ENCODE measurements around the gene IZUMO4.
A peak's percentile ranks its signal among the peaks of the same experiment; 100 is the strongest.

IZUMO4 gene

GRCh38 chr19:2062770-2063169 lies 33.9 kb upstream of the IZUMO4 start:
- Histone ChIP-seq H3K36me3 (ENCODE audit: control insufficient read depth, insufficient read depth, low read length) (no peaks in the 10 kb centered on the region), H3K4me3 (replicated peaks; ENCODE audit: low read depth, low read length) (no peak overlapping the region), H3K27me3 (replicated peaks; ENCODE audit: control insufficient read depth, insufficient read depth, low read length) (no peaks in the 10 kb centered on the region; the same call in 1 of the 2 replicates)
- no peak for DNase-seq (ENCODE audit: extremely low read depth, insufficient read length)
- TF ChIP-seq CTCF (IDR thresholded peaks at IDR 0.05; ENCODE audit: insufficient read depth, low read length, poor library complexity, severe bottlenecking): no peak

- no peaks in the 10 kb centered on the region; the same call in 1 of the 2 replicates for H3K27me3 ChIP-seq (replicated peaks; ENCODE audit: control insufficient read depth, insufficient read depth, low read length)
- H3K36me3 ChIP-seq (ENCODE audit: control insufficient read depth, insufficient read depth, low read length): no peaks in the 10 kb centered on the region
- H3K4me3 ChIP-seq (replicated peaks; ENCODE audit: low read depth, low read length): no peak overlapping the region
- no peak for DNase-seq (ENCODE audit: extremely low read depth, insufficient read length)
- no peak for TF ChIP-seq CTCF (IDR thresholded peaks at IDR 0.05; ENCODE audit: insufficient read depth, low read length, poor library complexity, severe bottlenecking)
Measured at GRCh38 chr19:2063824-2064223, 32.9 kb upstream of the IZUMO4 start.

GRCh38 chr19:2064395-2064787 lies 32.3 kb upstream of the IZUMO4 start:
- no peak for DNase-seq (ENCODE audit: extremely low read depth, insufficient read length)
- Histone ChIP-seq H3K27me3 (replicated peaks; ENCODE audit: control insufficient read depth, insufficient read depth, low read length) (no peaks in the 10 kb centered on the region; the same call in 1 of the 2 replicates), H3K4me3 (replicated peaks; ENCODE audit: low read depth, low read length) (no peak overlapping the region), H3K36me3 (ENCODE audit: control insufficient read depth, insufficient read depth, low read length) (no peaks in the 10 kb centered on the region)
- TF ChIP-seq CTCF (IDR thresholded peaks at IDR 0.05; ENCODE audit: insufficient read depth, low read length, poor library complexity, severe bottlenecking): no peak

- Histone ChIP-seq H3K27me3 (replicated peaks; ENCODE audit: control insufficient read depth, insufficient read depth, low read length) (no peaks in the 10 kb centered on the region; the same call in 1 of the 2 replicates), H3K36me3 (ENCODE audit: control insufficient read depth, insufficient read depth, low read length) (peaks cover 2% of the 10 kb centered on the region), H3K4me3 (replicated peaks; ENCODE audit: low read depth, low read length) (no peak overlapping the region)
- DNase-seq (ENCODE audit: extremely low read depth, insufficient read length): peak; percentile 24
- no peak for TF ChIP-seq CTCF (IDR thresholded peaks at IDR 0.05; ENCODE audit: insufficient read depth, low read length, poor library complexity, severe bottlenecking)
Measured at GRCh38 chr19:2064788-2065524, 31.8 kb upstream of the IZUMO4 start.

GRCh38 chr19:2070436-2070827 lies 26.3 kb upstream of the IZUMO4 start:
- Histone ChIP-seq H3K4me3 (replicated peaks; ENCODE audit: low read depth, low read length) (no peak overlapping the region), H3K27me3 (replicated peaks; ENCODE audit: control insufficient read depth, insufficient read depth, low read length) (no peaks in the 10 kb centered on the region), H3K36me3 (ENCODE audit: control insufficient read depth, insufficient read depth, low read length) (peaks cover 26% of the 10 kb centered on the region)
- DNase-seq (ENCODE audit: extremely low read depth, insufficient read length): no peak
- no peak for TF ChIP-seq CTCF (IDR thresholded peaks at IDR 0.05; ENCODE audit: insufficient read depth, low read length, poor library complexity, severe bottlenecking)

Data from GM06990 (cell line).